Measurements from ENCODE around the gene RAB25. TPM values are rescaled to one million over a fixed set of nuclear protein-coding genes. Genes with fewer than 3 reads are reported as not detected.

Gene RAB25
- total RNA-seq, 1 experiment from 2014 or later: 141 TPM

DNA sequence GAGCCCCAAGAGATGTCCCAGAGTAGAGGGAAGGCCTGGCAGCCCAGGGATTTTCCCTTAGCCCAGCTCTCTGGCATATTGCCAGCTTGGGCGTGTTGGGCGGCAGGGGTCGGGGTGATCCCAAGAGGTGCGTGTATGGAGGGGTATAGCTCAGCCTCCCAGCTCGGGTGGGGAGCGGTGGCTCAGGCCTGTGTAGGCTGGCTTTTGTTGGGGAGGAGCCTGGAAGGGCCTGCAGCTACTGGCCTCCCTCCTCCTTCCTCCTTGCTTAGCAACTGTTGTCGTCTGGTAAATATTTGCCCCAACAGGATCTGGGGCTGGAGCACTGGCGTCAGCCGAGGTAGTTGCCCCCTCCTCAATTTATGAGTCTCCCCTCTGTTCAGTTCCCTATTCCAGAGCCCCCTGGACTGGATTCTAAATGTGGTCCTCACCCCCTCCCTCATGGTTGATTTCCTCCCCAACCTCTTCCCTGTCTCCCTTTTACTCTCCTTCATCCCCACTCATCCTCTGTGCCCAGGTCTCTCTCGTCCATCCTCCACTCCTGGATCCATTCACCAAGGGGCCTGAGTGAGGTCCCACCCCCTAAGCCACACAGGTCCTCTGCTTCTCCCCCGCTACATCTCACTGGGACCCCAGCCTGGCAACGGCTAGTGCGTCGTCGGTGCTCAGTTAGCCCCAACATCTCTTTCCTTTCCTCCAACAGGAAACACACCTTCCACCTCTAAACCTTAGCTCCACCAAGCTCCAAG is 43.3 kb downstream of the RAB25 start:
- H3K4me1 Mint-ChIP-seq (ENCODE audit: low read depth, unreplicated experiment): peaks cover 57% of the 10 kb centered on the region
- no peaks in the 10 kb centered on the region for H3K9me3 Mint-ChIP-seq (ENCODE audit: unreplicated experiment)
- TF ChIP-seq, protein P1, sequence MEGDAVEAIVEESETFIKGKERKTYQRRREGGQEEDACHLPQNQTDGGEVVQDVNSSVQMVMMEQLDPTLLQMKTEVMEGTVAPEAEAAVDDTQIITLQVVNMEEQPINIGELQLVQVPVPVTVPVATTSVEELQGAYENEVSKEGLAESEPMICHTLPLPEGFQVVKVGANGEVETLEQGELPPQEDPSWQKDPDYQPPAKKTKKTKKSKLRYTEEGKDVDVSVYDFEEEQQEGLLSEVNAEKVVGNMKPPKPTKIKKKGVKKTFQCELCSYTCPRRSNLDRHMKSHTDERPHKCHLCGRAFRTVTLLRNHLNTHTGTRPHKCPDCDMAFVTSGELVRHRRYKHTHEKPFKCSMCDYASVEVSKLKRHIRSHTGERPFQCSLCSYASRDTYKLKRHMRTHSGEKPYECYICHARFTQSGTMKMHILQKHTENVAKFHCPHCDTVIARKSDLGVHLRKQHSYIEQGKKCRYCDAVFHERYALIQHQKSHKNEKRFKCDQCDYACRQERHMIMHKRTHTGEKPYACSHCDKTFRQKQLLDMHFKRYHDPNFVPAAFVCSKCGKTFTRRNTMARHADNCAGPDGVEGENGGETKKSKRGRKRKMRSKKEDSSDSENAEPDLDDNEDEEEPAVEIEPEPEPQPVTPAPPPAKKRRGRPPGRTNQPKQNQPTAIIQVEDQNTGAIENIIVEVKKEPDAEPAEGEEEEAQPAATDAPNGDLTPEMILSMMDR (IDR thresholded peaks at IDR 0.05; ENCODE audit: insufficient read depth in 1 of 2, low read depth in 1 of 2, low read length in 1 of 2, severe bottlenecking in 1 of 2, unreplicated experiment in 1 of 2): no peak
- no peak overlapping the region for H3K4me3 ChIP-seq (ENCODE audit: low read depth, low read length)
- peak overlapping the region; percentile 86 for H3K27ac Mint-ChIP-seq (ENCODE audit: unreplicated experiment)
- H3K4me3 Mint-ChIP-seq (ENCODE audit: unreplicated experiment): peak overlapping the region; percentile 71
- peaks cover 26% of the 10 kb centered on the region for H3K36me3 Mint-ChIP-seq (ENCODE audit: insufficient read depth, unreplicated experiment)
- H3K27me3 Mint-ChIP-seq (ENCODE audit: insufficient read depth, unreplicated experiment): no peaks in the 10 kb centered on the region
- H3K4me1 ChIP-seq: peaks cover 42% of the 10 kb centered on the region
- no peak for DNase-seq
- intact Hi-C loops (cut with micrococcal nuclease; ENCODE audit: unreplicated experiment): no loop called here
- CTCF ChIA-PET: interaction anchor here (0.9 to 2.0 kb wide), 5 partner anchors 11 to 166 kb away, joined by 3 to 7 read pairs (median 4); no protein-coding TSS in a partner anchor
- H3K36me3 ChIP-seq (ENCODE audit: control insufficient read depth, insufficient read depth, low read length): no peaks in the 10 kb centered on the region
- H3K9me3 ChIP-seq: no peaks in the 10 kb centered on the region
- no peaks in the 10 kb centered on the region for H3K27me3 ChIP-seq (replicated peaks; ENCODE audit: control insufficient read depth, insufficient read depth, low read length)
- POLR2A ChIA-PET: no interaction called here
- no TSS peak for BruUV-seq (replicated peaks)

DNA sequence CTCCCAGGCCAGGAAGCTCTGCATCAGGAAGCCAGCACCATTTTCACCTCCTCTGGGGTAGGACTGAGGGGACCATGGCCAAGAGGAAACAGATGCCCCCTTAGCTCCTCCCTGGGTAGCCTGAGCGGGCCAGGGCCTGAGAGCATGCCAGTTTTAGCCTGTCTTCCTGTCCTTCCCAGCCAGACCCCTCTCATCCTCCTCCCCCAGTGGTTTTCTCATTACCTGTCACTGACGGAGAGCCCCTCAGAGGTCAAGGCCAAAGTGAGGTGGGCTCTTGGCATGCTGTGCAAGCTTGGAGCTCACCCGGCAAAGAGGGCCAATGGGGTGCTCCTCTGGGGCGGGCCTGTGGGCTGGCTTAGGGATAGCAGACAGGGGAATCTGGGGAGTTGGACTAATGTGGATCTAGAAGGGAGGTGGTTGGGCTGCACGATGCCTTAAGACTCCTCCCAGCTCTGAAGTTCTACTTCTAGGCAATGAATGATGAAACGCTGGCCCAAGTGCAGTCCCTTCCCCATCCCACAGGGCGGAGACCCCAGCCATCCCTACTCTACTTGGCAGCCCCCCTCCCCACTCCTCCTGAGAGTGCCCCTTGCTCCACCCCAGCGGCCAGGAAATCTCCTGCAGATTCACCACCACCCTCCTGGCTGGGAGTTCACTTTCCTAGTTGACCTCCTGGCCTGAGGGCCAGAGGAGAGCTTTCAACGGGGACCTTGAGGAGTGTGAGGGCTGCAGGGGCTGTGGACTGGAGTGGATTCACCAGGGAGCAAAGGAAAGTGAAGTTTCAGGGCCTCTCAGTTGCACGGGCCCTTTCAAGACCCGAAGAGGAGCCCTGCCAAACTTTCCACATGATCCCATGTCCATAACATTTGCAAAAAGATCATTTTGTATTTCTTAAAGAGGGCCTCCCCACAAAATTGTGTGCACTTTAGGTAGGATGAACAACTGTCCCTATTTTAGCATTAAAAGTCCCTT is 44.2 kb downstream of the RAB25 start:
- Mint-ChIP-seq H3K4me1 (ENCODE audit: low read depth, unreplicated experiment) (peaks cover 57% of the 10 kb centered on the region), H3K27me3 (ENCODE audit: insufficient read depth, unreplicated experiment) (no peaks in the 10 kb centered on the region), H3K27ac (ENCODE audit: unreplicated experiment) (peak overlapping the region; percentile 86), H3K4me3 (ENCODE audit: unreplicated experiment) (peak overlapping the region; percentile 71), H3K36me3 (ENCODE audit: insufficient read depth, unreplicated experiment) (peaks cover 26% of the 10 kb centered on the region), H3K9me3 (ENCODE audit: unreplicated experiment) (no peaks in the 10 kb centered on the region)
- peaks cover 42% of the 10 kb centered on the region for H3K4me1 ChIP-seq
- BruUV-seq (replicated peaks): no TSS peak
- ChIA-PET CTCF (interaction anchor here (0.6 to 2.0 kb wide), 5 partner anchors 18 to 167 kb away, joined by 3 to 7 read pairs (median 4); no protein-coding TSS in a partner anchor), POLR2A (interaction anchor here (2.2 kb wide), 1 partner anchor 10 kb away, joined by 13 read pairs; no protein-coding TSS in a partner anchor)
- intact Hi-C loops (cut with micrococcal nuclease; ENCODE audit: unreplicated experiment): no loop called here
- no peaks in the 10 kb centered on the region for H3K36me3 ChIP-seq (ENCODE audit: control insufficient read depth, insufficient read depth, low read length)
- TF ChIP-seq, protein P1 (IDR thresholded peaks at IDR 0.05; ENCODE audit: insufficient read depth in 1 of 2, low read depth in 1 of 2, low read length in 1 of 2, severe bottlenecking in 1 of 2, unreplicated experiment in 1 of 2): peak in 1 of 2 experiments; percentile 14
- DNase-seq: peak in 1 of 2 experiments; percentile 42
- H3K9me3 ChIP-seq: no peaks in the 10 kb centered on the region
- no peaks in the 10 kb centered on the region for H3K27me3 ChIP-seq (replicated peaks; ENCODE audit: control insufficient read depth, insufficient read depth, low read length)
- peak overlapping the region; percentile 36 for H3K4me3 ChIP-seq (ENCODE audit: low read depth, low read length)

Data from Caco-2 (cell line).